ENCODE results near the gene LIPA. TPM values are rescaled to one million over a fixed set of nuclear protein-coding genes. Genes with fewer than 3 reads are reported as not detected.

The LIPA gene
- total and polyA plus RNA-seq, 9 of the 15 experiments (the other 6 are each of a cell fraction or from before 2014, with no cell fraction given): 0.07 to 0.40 (median 0.15) TPM; not detected in 1

GRCh38 chr10:89184638-89185037 lies 66.9 kb downstream of the LIPA start:
- CTCF ChIA-PET (ENCODE audit: low intra/inter-chr PET ratio): no interaction called here

More at GRCh38 chr10:89184638-89185037, 66.9 kb downstream of the LIPA start:
- no TSS peak for BruUV-seq (replicated peaks)
- no peak overlapping the region for H3K4me3 ChIP-seq
- no peak overlapping the region for H3K27ac ChIP-seq (ENCODE audit: extremely low read depth, low read depth, low read length)
- POLR2A ChIA-PET: no interaction called here
- H3K4me1 ChIP-seq (replicated peaks in 1 of 2; ENCODE audit: control insufficient read depth in 2 of 2, insufficient read depth in 2 of 2, low read length in 2 of 2): no peaks in the 10 kb centered on the region
- no peak for FAIRE-seq
- WGBS (ENCODE audit: insufficient coverage, low coverage, missing lambda C conversion rate): 0% methylated on average over 3 of the region's 3 CpGs
- H3K9me3 ChIP-seq (replicated peaks; ENCODE audit: control insufficient read depth, insufficient read depth, low read depth, low read length): no peaks in the 10 kb centered on the region
- H4K20me1 ChIP-seq (replicated peaks; ENCODE audit: control insufficient read depth, insufficient read depth, low read length): no peaks in the 10 kb centered on the region
- intact Hi-C loops (cut with micrococcal nuclease): no loop called here
- H3K9me1 ChIP-seq (ENCODE audit: control insufficient read depth, insufficient read depth, low read length): no peaks in the 10 kb centered on the region
- no peaks in the 10 kb centered on the region for H3K79me2 ChIP-seq (ENCODE audit: control insufficient read depth, insufficient read depth, low read length)
- no peak for DNase-seq (ENCODE audit: extremely low read depth in 1 of 4, low spot score in 3 of 4)
- no peaks in the 10 kb centered on the region for H3K36me3 ChIP-seq (ENCODE audit: control insufficient read depth, insufficient read depth, low read length)
- no peaks in the 10 kb centered on the region for H3K27me3 ChIP-seq (ENCODE audit: control insufficient read depth in 2 of 2, insufficient read depth in 2 of 2, low read length in 2 of 2)
- ATAC-seq: no peak
- H3K4me2 ChIP-seq (ENCODE audit: insufficient read depth, low read length): no peak overlapping the region
- H3K9ac ChIP-seq (ENCODE audit: insufficient read depth in 1 of 2, low read depth in 2 of 2, low read length in 2 of 2): no peak overlapping the region
- TF ChIP-seq RFX7 (CRISPR knock-in tag; IDR thresholded peaks at IDR 0.05) (no peak), MLLT1 (IDR thresholded peaks at IDR 0.05) (no peak), CCAR2 (IDR thresholded peaks at IDR 0.05; ENCODE audit: low read depth, low read length) (no peak), KLF10 (CRISPR knock-in tag; IDR thresholded peaks at IDR 0.05) (no peak), NR3C1 (CRISPR knock-in tag; IDR thresholded peaks at IDR 0.05) (no peak), ZC3H4 (CRISPR knock-in tag; IDR thresholded peaks at IDR 0.05; ENCODE audit: borderline replicate concordance) (no peak), SNAPC5 (CRISPR knock-in tag; IDR thresholded peaks at IDR 0.05) (no peak), ZNF699 (CRISPR knock-in tag; IDR thresholded peaks at IDR 0.05; ENCODE audit: insufficient replicate concordance) (no peak), ATF2 (CRISPR knock-in tag; IDR thresholded peaks at IDR 0.05) (no peak), SFPQ (IDR thresholded peaks at IDR 0.05; ENCODE audit: low read depth, low read length) (no peak)
- H2AFZ ChIP-seq (ENCODE audit: low read depth, low read length): no peak overlapping the region
- in situ Hi-C loops (cut with MboI): no loop called here

Data from K562 (cell line).